Right lobe of liver (tissue), 6 donors: Measurements from ENCODE around the gene HOOK2. TPM values are rescaled to one million over a fixed set of nuclear protein-coding genes. Genes with fewer than 3 reads are reported as not detected.

Experiments
- ATAC-seq, 4 donors: fragments of 200-7000 bp; cut with Tn5 transposase; one replicate each; pipeline ENCODE4 v1.9.1; 2020; ENCODE audit warnings: mild to moderate bottlenecking in 4 of 4, moderate library complexity in 4 of 4
- DNase-seq, 3 donors: peaks; one replicate each; pipeline ENCODE4 v3.0.0-alpha.2; 2020
- H3K27ac ChIP-seq, 3 donors: fragments of 200-600 bp; one replicate each; pipeline ENCODE4 v1.8.0; 2022
- H3K27me3 ChIP-seq, 2 donors: fragments of 200-600 bp; one replicate each; pipeline ENCODE4 v1.8.0; 2022
- H3K36me3 ChIP-seq, 4 donors: fragments of 200-600 bp; sonication (generic) in 1 of 4; one replicate each; pipeline versions ENCODE4 v1.5.1 to v1.8.0; 2017 to 2022; ENCODE audit warnings: control low read depth in 1 of 4
- H3K4me1 ChIP-seq, 4 donors: fragments of 200-600 bp; sonication (generic) in 1 of 4; one replicate each; pipeline versions ENCODE4 v1.5.1 to v1.8.0; 2017 to 2022; ENCODE audit warnings: control low read depth in 1 of 4
- H3K4me3 ChIP-seq, 3 donors: fragments of 200-600 bp; one replicate each; pipeline ENCODE4 v1.8.0; 2022
- H3K9me3 ChIP-seq, 4 donors: fragments of 200-600 bp; sonication (generic) in 1 of 4; one replicate each; pipeline versions ENCODE4 v1.5.1 to v1.8.0; 2017 to 2022; ENCODE audit warnings: control low read depth in 1 of 4
- CTCF ChIP-seq, 4 donors: fragments of 200-600 bp in 3 of 4; fragments of 450-650 bp in 1 of 4; IDR thresholded peaks; one replicate each; pipeline versions ENCODE4 v1.5.1 to v1.8.0; 2016 to 2022; ENCODE audit warnings: antibody characterized with exemption in 4 of 4, mild to moderate bottlenecking in 2 of 4
- POLR2A ChIP-seq: fragments of 450-650 bp; IDR thresholded peaks from one replicate; pipeline ENCODE4 v1.6.1; 2017; ENCODE audit warnings: antibody characterized with exemption, mild to moderate bottlenecking
- WGBS: methylation state at CpG from one replicate; pipeline ENCODE4 v1.1.6; 2018; ENCODE audit warnings: low coverage, low lambda C conversion rate; ENCODE audit not compliant: insufficient coverage; ENCODE audit errors: missing lambda C conversion rate; 5-methylcytosine and 5-hydroxymethylcytosine counted together
- intact Hi-C, 2 donors: fragments of 100-400 bp; cut with DNase I; formaldehyde crosslinking; loops; one replicate each; pipeline versions ENCODE4 v1.11.2 to v1.14.1; 2022
- total RNA-seq, 6 experiments: library from RNA; depleted of rRNA in 2 of 6; stranded (reverse); fragments of >200 nt in 2 of 6; fragmentation: NEBNext Ultra II Directional in 3 of 6; extraction: Animal tissue kit (Norgen Biotek cat#: 25700) in 3 of 6; gene quantifications; one replicate each; pipeline versions ENCODE4 v1.1.0 to v1.2.4, GENCODE V29; 2016 to 2023
- donor health status: DM: no; HTN: yes; CAD: no.
- donor health status: DM: no; HTN: no; CAD: no.
- donor health status: DM: no; HTN: no; CAD: no.
- donor health status: DM: no; HTN: yes; CAD: no.
- donor health status: DM: no; HTN: yes; CAD: no.

The HOOK2 gene
- total RNA-seq, 6 experiments from 2014 or later, result 16.6 to 34.5 (median 17.6) TPM

GRCh38 chr19:12784871-12785430 is 9.6 kb upstream of the HOOK2 start:
- TF ChIP-seq CTCF (IDR thresholded peaks at IDR 0.05), result no peak
- ATAC-seq (no peak), DNase-seq (no peak)
- H3K9me3 ChIP-seq, result no peaks in the 10 kb centered on the region
- no peaks in the 10 kb centered on the region for H3K36me3 ChIP-seq
- no peaks in the 10 kb centered on the region for H3K27me3 ChIP-seq
- peak overlapping the region; percentile 73 to 100 (median 96) for H3K27ac ChIP-seq
- intact Hi-C loops, result no loop called here
- no peak overlapping the region for H3K4me3 ChIP-seq
- WGBS, result 55% methylated on average over 3 of the region's 5 CpGs
- H3K4me1 ChIP-seq, result peaks cover 0 to 35% (median 17%) of the 10 kb centered on the region in 4 donors

GRCh38 chr19:12784394-12784870 is 9.1 kb upstream of the HOOK2 start:
- peak overlapping the region; percentile 73 to 96 (median 73) for H3K27ac ChIP-seq
- DNase-seq (no peak), ATAC-seq (no peak)
- 62% methylated on average over 2 of the region's 10 CpGs for WGBS
- intact Hi-C loops, result no loop called here
- H3K36me3 ChIP-seq, result no peaks in the 10 kb centered on the region
- peaks cover 0 to 36% (median 17%) of the 10 kb centered on the region in 4 donors for H3K4me1 ChIP-seq
- no peak overlapping the region for H3K4me3 ChIP-seq
- H3K9me3 ChIP-seq, result no peaks in the 10 kb centered on the region
- no peaks in the 10 kb centered on the region for H3K27me3 ChIP-seq
- no peak for TF ChIP-seq CTCF (IDR thresholded peaks at IDR 0.05)
- TF ChIP-seq POLR2A, result no peak

GRCh38 chr19:12783849-12784393 is 8.6 kb upstream of the HOOK2 start:
- 7% methylated on average over 6 of the region's 19 CpGs for WGBS
- peak; percentile 5 to 48 (median 14) for ATAC-seq

GRCh38 chr19:12783291-12783848 is 8.0 kb upstream of the HOOK2 start:
- DNase-seq, result no peak
- Histone ChIP-seq H3K27me3 (no peaks in the 10 kb centered on the region), H3K36me3 (no peaks in the 10 kb centered on the region), H3K4me3 (peak overlapping the region in 2 of 3 donors; percentile 53 to 56), H3K27ac (peak overlapping the region; percentile 73 to 96 (median 73)), H3K4me1 (peaks cover 0 to 35% (median 15%) of the 10 kb centered on the region in 4 donors), H3K9me3 (no peaks in the 10 kb centered on the region)
- ATAC-seq, result no peak
- 15% methylated on average over 12 of the region's 16 CpGs for WGBS
- TF ChIP-seq CTCF (IDR thresholded peaks at IDR 0.05) (no peak), POLR2A (peak; percentile 26)
- intact Hi-C loops, result no loop called here

More at GRCh38 chr19:12783849-12784393, 8.6 kb upstream of the HOOK2 start:
- Histone ChIP-seq H3K36me3 (no peaks in the 10 kb centered on the region), H3K27me3 (no peaks in the 10 kb centered on the region), H3K4me3 (no peak overlapping the region), H3K4me1 (peaks cover 0 to 36% (median 15%) of the 10 kb centered on the region in 4 donors), H3K9me3 (no peaks in the 10 kb centered on the region), H3K27ac (peak overlapping the region; percentile 73 to 96 (median 73))
- intact Hi-C loops, result no loop called here
- DNase-seq, result peak; percentile 67 to 74 (median 73)
- TF ChIP-seq CTCF (IDR thresholded peaks at IDR 0.05), result no peak
- no peak for TF ChIP-seq POLR2A
